Esophagus muscularis mucosa (tissue), 4 donors: ENCODE results near the gene LPIN2. TPM values are rescaled to one million over a fixed set of nuclear protein-coding genes. Genes with fewer than 3 reads are reported as not detected.

Source experiments
- DNase-seq: peaks from one replicate; pipeline ENCODE4 v3.0.0-alpha.2; 2017; ENCODE audit errors: extremely low spot score
- H3K27ac ChIP-seq, 4 donors: fragments of 200-600 bp; sonication (generic); replicated peaks in 1 of 4; 1 replicate in 3 of 4; 2 replicates in 1 of 4; pipeline ENCODE4 v1.5.1; 2016 to 2019; ENCODE audit warnings: mild to moderate bottlenecking in 1 of 4
- H3K27me3 ChIP-seq, 4 donors: fragments of 200-600 bp; sonication (generic); one replicate each; pipeline versions ENCODE4 v1.5.1 to v1.6.0; 2016 to 2019
- H3K36me3 ChIP-seq, 4 donors: fragments of 200-600 bp; sonication (generic); one replicate each; pipeline ENCODE4 v1.5.1; 2016 to 2019
- H3K4me1 ChIP-seq, 4 donors: fragments of 200-600 bp; sonication (generic); one replicate each; pipeline ENCODE4 v1.5.1; 2016 to 2019
- H3K4me3 ChIP-seq, 4 donors: fragments of 200-600 bp; sonication (generic); 1 replicate in 2 of 4; 2 replicates in 2 of 4; pipeline ENCODE4 v1.5.1; 2016 to 2019; ENCODE audit warnings: mild to moderate bottlenecking in 4 of 4, moderate library complexity in 1 of 4
- H3K9me3 ChIP-seq, 4 donors: fragments of 200-600 bp; sonication (generic); 1 replicate in 3 of 4; 2 replicates in 1 of 4; pipeline ENCODE4 v1.5.1; 2016 to 2019
- EP300 ChIP-seq: sonication (generic); formaldehyde crosslinking; IDR thresholded peaks from one replicate; pipeline ENCODE4 v1.6.1; 2017; ENCODE audit warnings: antibody characterized with exemption
- POLR2A ChIP-seq: fragments of 450-650 bp; IDR thresholded peaks from one replicate; pipeline ENCODE4 v1.6.1; 2017; ENCODE audit warnings: antibody characterized with exemption, moderate library complexity, mild to moderate bottlenecking, low read depth
- POLR2AphosphoS5 ChIP-seq, 2 donors: sonication (generic); formaldehyde crosslinking; IDR thresholded peaks; one replicate each; pipeline ENCODE4 v1.6.1; 2017; ENCODE audit warnings: antibody characterized with exemption in 2 of 2
- WGBS: methylation state at CpG from one replicate; pipeline ENCODE4 v1.1.5; 2018; 5-methylcytosine and 5-hydroxymethylcytosine counted together
- intact Hi-C: fragments of 100-400 bp; cut with DNase I; formaldehyde crosslinking; loops from one replicate; pipeline ENCODE4 v1.15.1; 2023
- total RNA-seq, 4 donors: library from RNA; depleted of rRNA; stranded (reverse); fragments of >200 nt; gene quantifications; one replicate each; pipeline versions ENCODE4 v1.1.0 to v1.2.1, GENCODE V29; 2016
- TF ChIP-seq, protein P1 (sequence below), 3 experiments: fragments of 200-600 bp in 2 of 3; fragments of 450-650 bp in 1 of 3; sonication (generic) in 2 of 3; IDR thresholded peaks; one replicate each; pipeline ENCODE4 v1.5.1; 2017 to 2019; ENCODE audit warnings: antibody characterized with exemption in 3 of 3, mild to moderate bottlenecking in 2 of 3, moderate library complexity in 1 of 3

LPIN2 gene
- total RNA-seq, 4 donors from 2014 or later = 15.4 to 26.9 (median 24.8) TPM

DNA sequence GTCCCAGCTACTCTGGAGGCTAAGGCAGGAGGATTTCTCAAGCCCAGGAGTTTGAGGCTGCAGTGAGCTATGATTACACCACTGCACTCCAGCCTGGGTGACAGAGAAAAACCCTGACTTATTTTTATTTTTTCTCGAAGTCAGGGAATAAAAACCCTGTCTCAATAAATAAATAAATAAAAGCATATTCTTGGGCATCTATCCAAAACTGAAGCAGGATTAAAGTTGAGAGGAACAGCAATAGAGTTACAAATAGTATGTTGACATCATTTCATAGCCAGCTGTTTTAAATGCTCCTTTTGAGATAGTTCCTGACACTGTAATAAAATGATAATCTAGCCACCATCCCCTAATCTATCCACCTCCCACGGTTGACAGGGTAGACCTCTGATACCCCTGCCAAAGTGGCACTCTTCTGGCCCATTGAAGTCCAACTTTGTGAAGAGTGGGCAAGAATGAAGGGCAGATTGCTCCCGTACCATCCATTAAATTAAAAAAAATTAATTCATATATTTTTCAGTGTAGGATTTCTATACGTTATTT, 42.3 kb upstream of the LPIN2 start:
- intact Hi-C loops = no loop called here
- 74% methylated on average over 4 of the region's 4 CpGs for WGBS
- TF ChIP-seq, protein P1, sequence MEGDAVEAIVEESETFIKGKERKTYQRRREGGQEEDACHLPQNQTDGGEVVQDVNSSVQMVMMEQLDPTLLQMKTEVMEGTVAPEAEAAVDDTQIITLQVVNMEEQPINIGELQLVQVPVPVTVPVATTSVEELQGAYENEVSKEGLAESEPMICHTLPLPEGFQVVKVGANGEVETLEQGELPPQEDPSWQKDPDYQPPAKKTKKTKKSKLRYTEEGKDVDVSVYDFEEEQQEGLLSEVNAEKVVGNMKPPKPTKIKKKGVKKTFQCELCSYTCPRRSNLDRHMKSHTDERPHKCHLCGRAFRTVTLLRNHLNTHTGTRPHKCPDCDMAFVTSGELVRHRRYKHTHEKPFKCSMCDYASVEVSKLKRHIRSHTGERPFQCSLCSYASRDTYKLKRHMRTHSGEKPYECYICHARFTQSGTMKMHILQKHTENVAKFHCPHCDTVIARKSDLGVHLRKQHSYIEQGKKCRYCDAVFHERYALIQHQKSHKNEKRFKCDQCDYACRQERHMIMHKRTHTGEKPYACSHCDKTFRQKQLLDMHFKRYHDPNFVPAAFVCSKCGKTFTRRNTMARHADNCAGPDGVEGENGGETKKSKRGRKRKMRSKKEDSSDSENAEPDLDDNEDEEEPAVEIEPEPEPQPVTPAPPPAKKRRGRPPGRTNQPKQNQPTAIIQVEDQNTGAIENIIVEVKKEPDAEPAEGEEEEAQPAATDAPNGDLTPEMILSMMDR (IDR thresholded peaks at IDR 0.05) = no peak
- TF ChIP-seq POLR2A (no peak), POLR2AphosphoS5 (IDR thresholded peaks at IDR 0.05) (no peak), EP300 (no peak)
- DNase-seq = no peak
- no peaks in the 10 kb centered on the region for H3K36me3 ChIP-seq
- no peaks in the 10 kb centered on the region for H3K27me3 ChIP-seq
- H3K4me1 ChIP-seq = peaks cover 0 to 13% (median 8%) of the 10 kb centered on the region in 4 donors
- no peak overlapping the region for H3K27ac ChIP-seq
- H3K4me3 ChIP-seq = no peak overlapping the region
- H3K9me3 ChIP-seq = no peaks in the 10 kb centered on the region

DNA sequence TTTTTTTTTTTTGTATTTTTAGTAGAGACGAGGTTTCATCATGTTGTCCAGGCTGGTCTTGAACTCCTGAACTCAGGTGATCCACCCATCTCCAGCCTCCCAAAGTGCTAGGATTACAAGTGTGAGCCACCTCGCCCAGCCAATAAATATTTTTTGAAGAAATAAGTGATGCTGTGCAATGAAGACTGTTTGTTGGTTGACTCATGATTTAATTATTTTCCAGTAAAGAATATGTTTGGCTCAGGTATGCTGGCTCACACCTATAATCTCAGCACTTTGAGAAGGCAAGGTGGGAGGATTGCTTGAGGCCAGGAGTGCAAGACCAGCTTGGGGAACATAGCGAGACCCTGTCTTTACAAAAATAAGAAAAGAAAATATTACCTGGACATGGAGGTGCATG, 41.8 kb upstream of the LPIN2 start:
- peaks cover 0 to 9% (median 4%) of the 10 kb centered on the region in 4 donors for H3K4me1 ChIP-seq
- H3K27me3 ChIP-seq = no peaks in the 10 kb centered on the region
- no peak overlapping the region for H3K27ac ChIP-seq
- H3K4me3 ChIP-seq = no peak overlapping the region
- no peak for DNase-seq
- WGBS = 93% methylated on average over 3 of the region's 3 CpGs
- no peaks in the 10 kb centered on the region for H3K36me3 ChIP-seq
- intact Hi-C loops = no loop called here
- H3K9me3 ChIP-seq = no peaks in the 10 kb centered on the region
- TF ChIP-seq, protein P1 (IDR thresholded peaks at IDR 0.05) = no peak
- TF ChIP-seq POLR2AphosphoS5 (IDR thresholded peaks at IDR 0.05) = no peak
- TF ChIP-seq POLR2A = no peak
- no peak for TF ChIP-seq EP300

DNA sequence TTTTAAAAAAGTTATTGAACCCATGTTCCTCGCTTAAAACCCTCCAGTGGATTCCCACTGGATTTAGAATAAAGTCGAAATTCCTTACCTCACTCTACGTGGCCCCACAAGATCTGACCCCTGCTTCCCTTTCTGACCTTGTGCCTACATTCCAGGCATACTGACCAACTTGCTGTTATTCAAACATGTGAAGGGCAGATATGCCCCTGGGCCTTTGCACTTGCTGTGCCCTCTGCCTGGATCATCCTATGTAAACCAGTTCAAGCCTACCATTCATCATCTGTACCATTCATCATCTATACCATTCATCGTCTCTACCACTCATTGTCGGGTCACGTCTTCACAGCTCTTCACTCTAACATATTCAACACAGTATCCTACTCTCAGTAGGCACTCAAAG, 41.3 kb upstream of the LPIN2 start:
- Histone ChIP-seq H3K4me1 (peaks cover 0 to 7% (median 3%) of the 10 kb centered on the region in 4 donors), H3K9me3 (no peaks in the 10 kb centered on the region), H3K36me3 (no peaks in the 10 kb centered on the region), H3K27ac (no peak overlapping the region), H3K27me3 (no peaks in the 10 kb centered on the region), H3K4me3 (no peak overlapping the region)
- TF ChIP-seq EP300 (no peak), POLR2A (no peak), POLR2AphosphoS5 (IDR thresholded peaks at IDR 0.05) (no peak)
- TF ChIP-seq, protein P1 (IDR thresholded peaks at IDR 0.05) = no peak
- WGBS = 97% methylated on average over 6 of the region's 6 CpGs
- no peak for DNase-seq
- intact Hi-C loops = no loop called here

DNA sequence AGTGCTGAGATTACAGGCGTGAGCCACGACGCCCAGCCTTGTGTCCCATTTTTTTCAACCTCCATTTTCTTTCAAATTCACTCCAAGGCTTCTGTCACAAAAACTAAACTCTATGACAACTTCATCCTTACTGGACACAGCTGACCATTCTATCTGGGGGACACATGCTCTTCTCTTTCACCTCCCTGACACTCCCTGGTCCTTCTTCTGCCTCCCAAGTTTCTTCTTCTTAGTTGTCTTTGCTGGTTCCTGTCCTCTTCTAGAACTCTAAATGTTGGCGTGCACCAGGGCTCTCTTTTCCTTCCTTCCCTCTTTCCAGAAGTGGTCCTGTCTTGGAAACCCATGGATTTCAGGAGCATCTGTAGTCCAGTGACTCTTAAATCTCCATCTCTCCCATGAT, 40.1 kb upstream of the LPIN2 start:
- TF ChIP-seq, protein P1 (IDR thresholded peaks at IDR 0.05) = no peak
- no peak for TF ChIP-seq POLR2A
- H3K9me3 ChIP-seq = no peaks in the 10 kb centered on the region
- H3K27me3 ChIP-seq = no peaks in the 10 kb centered on the region
- no peak for DNase-seq
- no peak overlapping the region for H3K27ac ChIP-seq
- 98% methylated on average over 4 of the region's 4 CpGs for WGBS
- intact Hi-C loops = no loop called here
- H3K4me3 ChIP-seq = no peak overlapping the region
- no peaks in the 10 kb centered on the region for H3K4me1 ChIP-seq
- H3K36me3 ChIP-seq = no peaks in the 10 kb centered on the region

DNA sequence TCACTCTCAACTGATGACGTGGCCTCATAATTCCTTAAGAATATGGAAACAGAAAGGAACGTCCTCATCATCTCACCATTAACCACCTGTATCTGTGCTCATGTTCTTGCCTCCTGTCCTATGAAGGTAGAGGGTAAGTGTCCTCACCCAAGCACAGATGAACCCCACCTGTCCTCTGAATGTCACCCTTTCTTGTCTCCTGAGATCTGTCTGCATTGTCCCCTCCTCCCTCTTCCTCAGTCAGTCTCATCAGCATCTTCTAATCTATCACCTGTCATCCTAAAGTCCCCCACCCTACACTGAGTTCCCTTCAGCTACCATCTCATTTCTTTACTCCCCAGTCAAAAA, 39.4 kb upstream of the LPIN2 start:
- no peak overlapping the region for H3K4me3 ChIP-seq
- 63% methylated on average over 2 of the region's 2 CpGs for WGBS
- no peak overlapping the region for H3K27ac ChIP-seq
- H3K4me1 ChIP-seq = no peaks in the 10 kb centered on the region
- H3K27me3 ChIP-seq = no peaks in the 10 kb centered on the region
- TF ChIP-seq POLR2AphosphoS5 (IDR thresholded peaks at IDR 0.05) = no peak
- no peak for TF ChIP-seq POLR2A
- no peak for TF ChIP-seq EP300
- TF ChIP-seq, protein P1 (IDR thresholded peaks at IDR 0.05) = no peak
- DNase-seq = no peak
- H3K36me3 ChIP-seq = no peaks in the 10 kb centered on the region
- intact Hi-C loops = no loop called here
- no peaks in the 10 kb centered on the region for H3K9me3 ChIP-seq
